Measurements from ENCODE around the gene TBC1D14.

GRCh38 chr4:6967846-6968340, 58.3 kb downstream of the TBC1D14 start:
- no peak for TF ChIP-seq POLR2A (IDR thresholded peaks at IDR 0.05; ENCODE audit: control extremely low read depth in 1 of 2, low read depth in 2 of 2, low read length in 2 of 2)
- TF ChIP-seq EZH2 (IDR thresholded peaks at IDR 0.05; ENCODE audit: low read depth, low read length, severe bottlenecking) = no peak
- no peak for TF ChIP-seq KDM1A (IDR thresholded peaks at IDR 0.05; ENCODE audit: borderline replicate concordance, low read length)
- TF ChIP-seq CTCF (IDR thresholded peaks at IDR 0.05; ENCODE audit: control extremely low read depth in 1 of 3, insufficient read depth in 1 of 3, low read depth in 1 of 3, low read length in 3 of 3) = no peak
- TF ChIP-seq EP300 (IDR thresholded peaks at IDR 0.05; ENCODE audit: borderline replicate concordance in 1 of 2, low read depth in 2 of 2, low read length in 2 of 2) = no peak
- TF ChIP-seq TEAD4 (IDR thresholded peaks at IDR 0.05; ENCODE audit: low read depth, low read length) = no peak
- TF ChIP-seq BACH1 (IDR thresholded peaks at IDR 0.05; ENCODE audit: low read length) = no peak
- TF ChIP-seq USF2 (IDR thresholded peaks at IDR 0.05; ENCODE audit: low read length) = no peak
- no peak for TF ChIP-seq FOSL1 (IDR thresholded peaks at IDR 0.05; ENCODE audit: insufficient read depth, low read depth, low read length)
- TF ChIP-seq BRCA1 (IDR thresholded peaks at IDR 0.05; ENCODE audit: low read depth, low read length) = no peak
- no peak for TF ChIP-seq E2F6 (IDR thresholded peaks at IDR 0.05)
- no peak for TF ChIP-seq RFX5 (IDR thresholded peaks at IDR 0.05; ENCODE audit: borderline replicate concordance, low read depth, low read length)
- TF ChIP-seq POLR2AphosphoS5 (IDR thresholded peaks at IDR 0.05; ENCODE audit: low read depth, low read length) = no peak
- no peak for TF ChIP-seq HDAC6 (IDR thresholded peaks at IDR 0.05; ENCODE audit: low read depth, low read length)
